ENCODE data around the gene MYO1H.

DNA sequence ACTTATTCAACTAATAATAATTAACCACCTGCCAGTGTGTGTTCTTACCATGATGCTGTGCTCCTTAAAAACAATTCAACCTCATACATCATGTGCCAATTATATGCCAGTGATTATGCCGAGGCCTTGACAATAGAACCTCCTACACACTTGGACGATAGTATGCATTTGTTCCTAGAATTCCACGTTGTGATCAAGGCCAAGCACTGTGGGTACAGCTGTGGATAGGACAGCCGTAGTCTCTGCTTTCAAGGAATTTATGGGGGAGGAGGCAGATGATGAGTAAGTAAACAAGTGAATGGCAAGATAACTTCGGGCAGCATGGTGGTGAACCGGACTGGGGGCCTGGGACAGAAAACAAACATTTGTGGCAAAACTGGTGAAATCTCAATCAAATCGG, 18.0 kb upstream of the MYO1H start:
- TF ChIP-seq, protein P1, sequence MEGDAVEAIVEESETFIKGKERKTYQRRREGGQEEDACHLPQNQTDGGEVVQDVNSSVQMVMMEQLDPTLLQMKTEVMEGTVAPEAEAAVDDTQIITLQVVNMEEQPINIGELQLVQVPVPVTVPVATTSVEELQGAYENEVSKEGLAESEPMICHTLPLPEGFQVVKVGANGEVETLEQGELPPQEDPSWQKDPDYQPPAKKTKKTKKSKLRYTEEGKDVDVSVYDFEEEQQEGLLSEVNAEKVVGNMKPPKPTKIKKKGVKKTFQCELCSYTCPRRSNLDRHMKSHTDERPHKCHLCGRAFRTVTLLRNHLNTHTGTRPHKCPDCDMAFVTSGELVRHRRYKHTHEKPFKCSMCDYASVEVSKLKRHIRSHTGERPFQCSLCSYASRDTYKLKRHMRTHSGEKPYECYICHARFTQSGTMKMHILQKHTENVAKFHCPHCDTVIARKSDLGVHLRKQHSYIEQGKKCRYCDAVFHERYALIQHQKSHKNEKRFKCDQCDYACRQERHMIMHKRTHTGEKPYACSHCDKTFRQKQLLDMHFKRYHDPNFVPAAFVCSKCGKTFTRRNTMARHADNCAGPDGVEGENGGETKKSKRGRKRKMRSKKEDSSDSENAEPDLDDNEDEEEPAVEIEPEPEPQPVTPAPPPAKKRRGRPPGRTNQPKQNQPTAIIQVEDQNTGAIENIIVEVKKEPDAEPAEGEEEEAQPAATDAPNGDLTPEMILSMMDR (IDR thresholded peaks at IDR 0.05), result no peak
- no peak for TF ChIP-seq POLR2A (IDR thresholded peaks at IDR 0.05)

Data from uterus (tissue), 2 donors.